HG02852 (cell line): Measurements from ENCODE around the gene EPN2.

Source experiments
- ATAC-seq: cut with Tn5 transposase; IDR thresholded peaks from one replicate; pipeline ENCODE4 v1.9.1; 2021; ENCODE audit warnings: mild to moderate bottlenecking, moderate library complexity; ENCODE audit not compliant: unreplicated experiment

Gene EPN2

GRCh38 chr17:19309701-19310100, 72.5 kb downstream of the EPN2 start:
- no peak for ATAC-seq

- ATAC-seq: no peak
Observed at GRCh38 chr17:19310151-19310550, 73.0 kb downstream of the EPN2 start.

GRCh38 chr17:19311016-19311415, 73.8 kb downstream of the EPN2 start:
- ATAC-seq: no peak

DNA sequence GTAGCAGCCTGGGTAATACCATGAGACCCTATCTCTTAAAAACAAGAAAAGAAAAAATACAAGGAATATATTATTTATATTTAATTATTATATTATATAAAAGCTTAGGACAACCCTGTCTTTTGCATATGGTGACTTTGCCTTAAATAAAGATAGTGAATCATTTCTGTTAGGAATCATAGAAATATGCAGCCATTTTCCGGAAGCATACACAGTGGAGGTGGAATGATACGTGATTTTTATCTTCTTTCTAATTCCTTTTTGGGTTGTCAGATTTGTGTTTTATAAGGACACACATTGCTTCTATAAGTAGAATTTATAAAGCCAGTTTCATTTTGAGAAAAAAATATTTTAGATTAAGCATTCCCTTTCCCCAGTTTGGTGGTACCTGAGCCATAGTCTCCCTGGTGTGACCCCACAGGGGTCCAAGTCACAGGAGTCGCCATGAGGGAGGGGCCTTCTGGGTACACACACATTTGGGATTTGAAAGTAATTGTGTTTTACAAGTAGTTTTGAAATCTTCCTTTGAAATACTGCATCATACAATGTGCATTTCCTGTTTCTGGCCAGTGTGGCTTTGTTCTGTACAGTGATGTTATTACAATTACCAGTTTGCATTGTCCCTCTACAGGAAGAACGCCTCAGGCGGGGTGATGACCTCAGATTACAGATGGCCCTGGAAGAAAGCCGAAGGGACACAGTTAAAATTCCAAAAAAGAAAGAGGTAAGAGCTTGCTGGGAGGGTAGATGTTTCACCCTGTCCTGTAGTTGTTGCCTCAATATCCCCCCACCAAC, 74.5 kb downstream of the EPN2 start:
- no peak for ATAC-seq

- no peak for ATAC-seq
Observed at GRCh38 chr17:19312406-19312805, 75.2 kb downstream of the EPN2 start.

DNA sequence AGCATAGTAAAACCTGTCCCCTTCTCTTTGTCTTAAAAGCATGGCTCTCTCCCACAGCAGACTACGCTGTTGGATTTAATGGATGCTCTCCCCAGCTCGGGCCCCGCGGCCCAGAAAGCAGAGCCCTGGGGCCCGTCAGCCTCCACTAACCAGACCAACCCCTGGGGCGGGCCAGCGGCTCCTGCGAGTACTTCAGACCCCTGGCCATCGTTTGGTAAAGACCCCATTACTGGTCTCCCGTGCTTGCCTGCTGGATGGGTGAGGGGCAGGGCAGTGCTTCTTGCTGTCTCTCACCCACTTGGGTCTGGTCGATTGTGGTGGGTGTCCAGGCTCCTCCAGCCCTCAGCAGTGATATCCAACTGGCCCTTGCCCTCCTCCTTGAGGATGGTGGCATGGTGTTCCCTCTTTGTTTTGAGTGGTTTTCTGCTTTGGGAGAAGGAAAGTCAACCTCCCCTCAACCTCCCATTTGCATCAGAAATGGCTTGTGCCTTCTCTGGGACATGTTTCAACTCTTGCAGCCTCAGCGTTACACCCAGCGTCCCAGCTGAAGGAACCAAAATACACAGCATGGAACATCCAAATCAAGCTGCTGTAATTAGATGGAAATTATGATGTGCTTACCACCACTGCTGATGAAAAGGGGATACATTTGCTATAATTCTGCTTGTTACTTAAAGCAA, 76.0 kb downstream of the EPN2 start:
- no peak for ATAC-seq

GRCh38 chr17:19313746-19314651, 76.8 kb downstream of the EPN2 start:
- ATAC-seq: no peak

DNA sequence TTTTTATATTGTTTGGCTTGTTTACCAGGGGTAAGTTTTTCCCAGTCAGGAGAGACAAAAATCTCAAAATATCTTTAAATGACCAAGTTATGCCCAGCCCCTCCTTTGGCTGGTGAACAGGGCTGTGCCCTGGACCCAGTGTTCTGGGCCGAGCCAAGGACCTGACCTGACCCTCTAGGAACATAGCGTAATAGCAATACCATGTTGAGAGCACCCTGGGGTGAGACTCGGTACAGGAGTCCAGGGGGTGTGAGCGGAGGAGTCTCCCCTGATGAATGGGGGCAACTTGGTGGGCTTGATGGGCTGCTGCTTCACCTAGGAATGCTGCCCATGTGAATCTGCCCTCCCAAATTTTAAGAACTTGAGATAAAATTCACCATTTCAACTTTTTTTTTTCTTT, 77.9 kb downstream of the EPN2 start:
- no peak for ATAC-seq

- ATAC-seq: no peak
Observed at GRCh38 chr17:19316761-19317358, 79.7 kb downstream of the EPN2 start.

GRCh38 chr17:19317359-19318095, 80.4 kb downstream of the EPN2 start:
- ATAC-seq: peak; percentile 64

GRCh38 chr17:19318611-19319010, 81.4 kb downstream of the EPN2 start:
- no peak for ATAC-seq

DNA sequence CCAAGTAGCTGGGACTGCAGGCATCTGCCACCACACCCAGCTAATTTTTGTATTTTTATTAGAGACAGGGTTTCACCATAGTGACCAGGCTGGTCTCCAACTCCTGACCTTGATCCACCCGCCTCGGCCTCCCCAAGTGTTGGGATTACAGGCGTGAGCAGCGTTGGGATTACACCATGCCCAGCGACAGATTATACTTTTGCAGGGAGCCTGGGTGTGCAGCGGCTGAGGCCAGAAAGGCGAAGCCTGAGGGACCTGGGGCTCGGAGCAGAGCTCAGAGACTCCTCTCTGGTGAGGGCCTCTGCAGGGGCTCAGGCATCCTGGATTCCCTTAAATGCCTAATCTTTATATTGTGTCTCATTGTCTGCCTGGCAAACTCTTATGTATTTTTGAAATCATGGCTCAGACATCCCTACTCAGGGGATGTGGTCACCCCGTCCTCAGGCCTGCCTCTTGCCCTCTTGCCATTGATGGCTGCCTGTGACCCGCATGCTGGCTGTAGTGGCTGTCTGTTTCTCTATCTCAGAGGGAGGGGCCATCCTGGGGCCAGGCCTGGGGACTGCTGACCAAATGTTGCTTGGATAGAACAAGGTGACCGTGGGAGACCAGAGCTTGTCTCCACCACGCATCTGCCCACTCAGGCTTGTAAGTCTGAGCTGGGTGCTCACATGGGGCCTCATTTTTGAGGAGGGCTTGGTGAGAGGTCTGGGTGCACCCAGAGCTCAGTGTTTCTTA, 82.8 kb downstream of the EPN2 start:
- ATAC-seq: no peak

GRCh38 chr17:19320876-19321275, 83.7 kb downstream of the EPN2 start:
- ATAC-seq: no peak

- no peak for ATAC-seq
Observed at GRCh38 chr17:19321481-19322128, 84.4 kb downstream of the EPN2 start.

- ATAC-seq: no peak
Observed at GRCh38 chr17:19322129-19322505, 85.0 kb downstream of the EPN2 start.

DNA sequence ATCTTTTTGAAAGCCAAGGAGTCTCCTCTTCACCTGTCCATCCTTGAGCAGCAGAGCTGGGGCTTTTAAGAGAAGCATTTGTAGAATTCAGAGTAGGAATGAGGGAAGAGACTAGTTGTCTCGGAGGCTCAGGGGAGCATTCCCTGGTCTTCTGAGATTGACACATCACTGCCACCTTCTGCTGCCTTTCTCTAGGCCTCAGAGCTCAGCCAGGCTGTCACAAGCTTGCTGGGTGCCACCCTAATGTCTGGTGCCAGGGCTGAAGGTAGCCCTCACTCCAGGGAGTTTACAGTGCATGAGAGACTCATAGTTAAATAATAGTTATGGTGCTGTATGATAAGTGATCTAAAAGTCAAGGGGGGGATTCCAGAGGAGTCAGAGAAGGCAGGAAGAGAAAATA, 85.7 kb downstream of the EPN2 start:
- no peak for ATAC-seq

GRCh38 chr17:19325542-19325941, 88.4 kb downstream of the EPN2 start:
- no peak for ATAC-seq

GRCh38 chr17:19327031-19327783, 90.0 kb downstream of the EPN2 start:
- ATAC-seq: no peak
